ENCODE measurements around the gene ASMTL.
"Not testable (repeated sequence)": the region's sequence is repeated elsewhere in the genome, so short reads cannot be mapped to it uniquely, and the experiment has no call there.

The ASMTL gene

DNA sequence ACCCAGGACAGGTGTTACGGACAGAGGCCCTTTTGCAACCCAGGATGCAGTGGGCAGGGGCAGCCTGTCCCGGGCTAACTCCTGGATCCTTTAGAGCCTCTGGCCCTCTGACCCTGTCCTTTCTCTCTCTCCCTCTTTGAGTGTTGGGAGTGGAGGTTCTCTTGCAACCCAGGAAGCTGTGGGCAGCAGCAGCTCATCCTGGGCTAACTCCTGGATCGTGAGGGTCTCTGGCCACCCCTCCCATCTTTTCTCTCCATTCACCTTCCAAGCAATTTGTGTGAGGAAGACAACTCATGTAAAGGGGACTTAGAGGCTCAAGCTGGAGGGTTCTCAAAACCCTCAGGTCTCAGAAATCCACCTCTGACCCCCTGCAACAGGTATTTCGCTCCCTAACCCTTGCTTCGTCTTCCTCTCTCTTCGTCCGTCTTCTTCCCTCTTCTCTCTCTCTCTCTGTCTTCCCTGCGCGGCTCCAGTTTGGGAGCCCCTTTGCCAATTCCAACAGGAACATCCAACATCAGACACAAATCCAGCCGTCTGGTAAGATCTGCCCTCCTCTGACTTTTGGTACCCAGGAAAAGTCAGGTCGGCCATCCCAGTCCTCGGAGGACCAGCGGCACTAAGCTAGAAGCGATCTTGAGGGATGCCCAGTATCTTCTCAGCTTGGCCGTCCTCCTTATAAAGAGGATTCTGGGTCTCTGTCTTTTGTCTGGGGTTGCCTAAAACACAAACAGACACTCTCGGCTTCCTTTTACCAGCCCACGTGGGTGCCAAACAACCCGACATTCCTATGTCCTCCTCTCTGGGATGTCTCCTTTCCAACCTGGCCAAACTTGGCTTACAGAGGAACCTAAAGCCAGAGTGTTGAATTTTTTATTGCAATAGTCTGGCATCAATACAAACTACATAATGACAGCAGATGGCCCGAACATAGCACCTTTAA, 7.9 kb downstream of the ASMTL start:
- DNase-seq (ENCODE audit: low read depth, low spot score): no peak
- H3K4me3 ChIP-seq (ENCODE audit: low read length): no peak overlapping the region

DNA sequence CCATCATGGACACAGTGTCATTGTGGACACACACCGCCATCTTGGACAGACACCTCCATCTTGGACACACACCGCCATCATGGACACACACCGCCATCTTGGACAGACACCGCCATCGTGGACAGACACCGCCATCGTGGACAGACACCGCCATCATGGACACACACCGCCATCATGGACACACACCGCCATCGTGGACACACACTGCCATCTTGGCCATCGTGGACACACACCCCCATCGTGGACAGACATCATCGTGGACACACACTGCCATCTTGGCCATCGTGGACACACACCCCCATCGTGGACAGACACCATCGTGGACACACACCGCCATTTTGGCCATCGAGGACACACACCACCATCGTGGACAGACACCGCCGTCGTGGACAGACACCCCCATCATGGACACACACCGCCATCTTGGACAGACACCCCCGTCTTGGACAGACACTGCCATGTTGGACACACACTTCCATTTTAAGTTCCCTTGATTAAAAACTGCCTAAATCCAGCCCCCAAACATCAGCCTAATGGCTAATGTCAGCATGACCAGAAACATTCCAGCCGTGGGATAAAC, 9.1 kb downstream of the ASMTL start:
- no peak for DNase-seq (ENCODE audit: low read depth, low spot score)
- H3K4me3 ChIP-seq (ENCODE audit: low read length): no peak overlapping the region

DNA sequence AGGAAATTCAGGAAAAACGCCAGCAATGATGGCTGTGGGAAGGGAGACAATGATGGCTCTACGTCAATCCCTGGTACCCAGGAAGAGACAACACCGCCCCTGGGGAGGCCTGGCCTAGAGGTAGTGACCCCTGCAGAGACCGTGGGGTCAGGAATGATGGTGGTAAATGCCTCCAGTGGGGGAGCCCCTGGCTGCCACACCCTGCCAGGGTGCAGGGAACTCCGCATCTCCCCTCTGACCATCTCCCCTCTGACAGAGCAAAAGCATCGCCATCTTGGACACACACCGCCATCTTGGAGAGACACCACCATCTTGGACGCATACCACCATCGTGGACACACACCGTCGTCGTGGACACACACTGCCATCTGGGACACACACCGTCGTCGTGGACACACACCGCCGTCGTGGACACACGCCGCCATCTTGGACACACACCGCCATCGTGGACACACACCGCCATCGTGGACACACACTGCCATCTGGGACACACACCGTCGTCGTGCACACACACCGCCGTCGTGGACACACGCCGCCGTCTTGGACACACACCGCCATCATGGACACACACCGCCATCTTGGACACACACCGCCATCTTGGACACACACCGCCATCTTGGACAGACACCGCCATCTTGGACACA, 9.9 kb downstream of the ASMTL start:
- DNase-seq (ENCODE audit: low read depth, low spot score): no peak
- H3K4me3 ChIP-seq (ENCODE audit: low read length): no peak overlapping the region

DNA sequence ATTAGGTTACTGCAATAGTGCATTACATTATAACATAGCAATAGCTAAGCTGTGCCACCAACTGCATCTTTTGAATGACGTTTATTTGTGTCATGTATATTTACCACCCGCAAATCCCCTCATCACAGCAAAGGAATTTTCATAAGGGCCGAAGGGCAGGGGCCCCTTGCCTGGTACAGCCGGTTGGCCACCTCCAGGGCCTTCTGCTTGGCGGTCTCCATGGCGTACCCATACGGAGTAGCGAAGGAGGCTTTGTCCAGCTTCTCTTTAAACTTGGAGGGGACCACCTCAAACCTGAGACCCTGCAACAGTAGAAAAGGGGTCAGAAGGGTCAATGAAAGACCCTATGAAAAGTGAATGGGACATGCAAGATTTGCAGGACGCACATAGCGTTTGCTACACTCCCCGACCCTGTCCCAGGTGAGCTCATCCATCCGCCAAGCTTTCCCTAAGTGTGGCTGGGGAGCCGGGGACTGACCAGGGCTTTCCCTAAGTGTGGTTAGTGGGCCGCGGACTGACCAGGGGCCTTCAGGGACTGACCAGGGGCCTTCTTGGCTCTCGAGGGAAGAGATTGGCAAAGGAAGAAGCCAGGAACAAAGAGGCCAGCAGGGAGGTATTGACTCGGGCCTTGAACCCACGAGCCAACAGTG, 10.6 kb downstream of the ASMTL start:
- H3K4me3 ChIP-seq (ENCODE audit: low read length): no peak overlapping the region
- no peak for DNase-seq (ENCODE audit: low read depth, low spot score)

DNA sequence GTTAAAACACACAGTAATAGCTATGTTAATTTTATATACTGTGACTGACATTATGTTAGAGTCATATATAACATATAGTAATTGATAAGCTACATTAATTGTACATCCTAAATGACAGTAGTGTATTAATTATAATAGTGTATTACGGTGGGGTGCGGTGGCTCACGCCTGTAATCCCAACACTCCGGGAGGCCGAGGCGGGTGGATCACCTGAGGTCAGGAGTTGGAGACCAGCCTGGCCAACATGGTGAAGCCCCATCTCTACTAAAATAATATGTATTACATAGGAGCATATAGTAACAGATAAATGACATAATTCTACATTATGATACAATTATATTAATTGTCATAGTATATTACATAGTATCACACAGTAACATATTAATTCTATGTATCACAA, 12.2 kb downstream of the ASMTL start:
- no peak for DNase-seq (ENCODE audit: low read depth, low spot score)
- no peak overlapping the region for H3K4me3 ChIP-seq (ENCODE audit: low read length)

DNA sequence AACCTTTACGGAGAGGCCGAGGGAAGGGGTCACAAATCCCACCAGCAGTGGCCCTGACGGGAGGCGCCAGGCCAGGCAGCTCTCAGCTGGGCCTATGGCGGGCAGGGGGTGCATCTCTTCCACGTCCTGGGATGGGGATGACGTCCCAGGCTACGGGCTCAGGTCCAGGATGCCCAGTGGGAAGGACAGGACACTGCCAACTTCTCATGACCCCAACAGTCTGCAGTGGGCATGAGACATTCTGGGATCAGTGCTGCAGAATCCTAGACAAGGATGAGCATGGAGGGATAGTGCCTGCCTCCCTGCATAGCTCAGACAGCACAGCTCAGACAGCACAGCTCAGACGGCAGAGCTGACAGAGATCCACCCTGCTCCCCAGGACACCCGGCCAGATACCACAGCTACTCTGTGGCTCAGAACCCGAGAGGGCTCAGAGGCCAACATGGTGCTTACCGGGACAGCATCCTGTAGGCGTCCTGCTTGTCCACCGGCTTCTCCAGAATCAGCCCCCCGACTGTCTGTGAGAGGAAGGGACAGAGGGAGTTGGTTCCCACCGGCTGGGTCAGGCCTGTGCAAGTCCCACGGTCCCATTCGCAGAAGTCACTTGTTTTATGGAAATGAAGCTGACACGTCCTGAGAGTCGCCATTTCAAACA, 17.3 kb downstream of the ASMTL start:
- no peak overlapping the region for H3K4me3 ChIP-seq (ENCODE audit: low read length)
- DNase-seq (ENCODE audit: low read depth, low spot score): no peak

DNA sequence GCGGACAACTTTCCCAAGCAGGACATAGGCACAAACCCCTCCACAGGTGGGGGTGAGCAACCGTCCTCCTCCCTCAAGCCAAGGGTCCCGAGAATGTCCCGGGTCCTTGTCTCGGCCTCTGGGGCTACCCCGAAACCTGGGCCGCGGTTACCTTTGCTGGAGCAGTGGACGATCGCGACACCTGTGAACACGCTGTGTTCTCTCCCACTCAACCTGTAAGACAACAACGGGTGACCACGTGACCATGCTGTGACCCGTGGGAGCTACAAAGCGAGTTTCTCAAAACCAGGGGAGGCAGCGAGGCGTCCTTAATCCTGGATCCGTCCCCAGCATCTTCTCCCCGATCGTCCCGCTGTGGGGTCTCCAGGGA, 17.9 kb downstream of the ASMTL start:
- no peak for DNase-seq (ENCODE audit: low read depth, low spot score)
- H3K4me3 ChIP-seq (ENCODE audit: low read length): no peak overlapping the region

DNA sequence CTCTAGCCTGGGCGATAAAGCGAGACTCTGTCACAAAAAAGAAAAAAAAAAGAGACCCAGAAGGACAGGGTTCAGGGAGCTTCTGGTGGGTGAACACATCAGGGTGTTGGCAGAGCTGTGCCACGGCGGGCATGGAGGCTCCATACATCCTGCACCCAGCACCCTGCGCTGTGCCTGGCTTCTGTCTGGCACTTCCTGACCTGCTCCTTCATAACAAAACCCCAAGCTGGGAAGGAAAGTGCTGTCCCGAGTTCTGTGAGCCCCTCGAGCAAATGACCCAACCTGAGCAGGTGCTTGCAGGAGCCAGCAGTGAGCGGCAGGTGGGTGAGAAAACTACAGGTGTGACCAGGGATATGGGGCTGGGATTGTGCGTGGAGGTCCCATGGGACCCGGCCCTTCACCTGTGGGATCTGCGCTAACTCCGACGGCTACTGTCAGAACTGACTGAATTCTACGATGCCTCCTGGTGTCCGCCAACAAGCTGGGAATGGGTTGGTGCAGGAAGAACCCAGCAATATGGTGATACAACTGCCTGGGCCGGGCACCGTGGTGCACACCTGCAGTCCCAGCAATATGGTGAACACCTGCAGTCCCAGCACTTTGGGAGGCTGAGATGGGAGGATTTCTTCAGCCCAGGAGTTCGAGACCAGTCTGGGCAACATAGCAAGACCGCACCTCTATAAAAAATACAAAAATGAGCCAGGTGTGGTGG, 18.9 kb downstream of the ASMTL start:
- no peak for DNase-seq (ENCODE audit: low read depth, low spot score)
- no peak overlapping the region for H3K4me3 ChIP-seq (ENCODE audit: low read length)

DNA sequence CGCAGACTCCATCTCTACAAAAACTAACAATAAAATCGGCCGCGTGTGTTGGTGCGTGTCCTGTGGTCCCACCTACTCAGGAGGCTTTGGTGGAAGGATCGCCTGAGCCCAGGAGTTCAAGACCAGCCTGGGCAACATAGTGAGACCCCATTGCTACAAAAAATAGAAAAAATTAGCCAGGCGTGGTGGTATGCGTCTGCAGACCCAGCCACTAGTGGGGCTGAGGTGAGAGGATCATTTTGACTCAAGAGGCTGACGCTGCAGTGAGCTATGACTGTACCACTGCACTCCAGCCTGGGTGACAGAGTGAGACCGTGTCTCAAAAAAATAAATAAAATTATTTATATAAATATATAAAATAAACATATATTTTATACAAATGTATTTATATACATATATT, 22.3 kb downstream of the ASMTL start:
- no peak overlapping the region for H3K4me3 ChIP-seq (ENCODE audit: low read length)
- no peak for DNase-seq (ENCODE audit: low read depth, low spot score)

DNA sequence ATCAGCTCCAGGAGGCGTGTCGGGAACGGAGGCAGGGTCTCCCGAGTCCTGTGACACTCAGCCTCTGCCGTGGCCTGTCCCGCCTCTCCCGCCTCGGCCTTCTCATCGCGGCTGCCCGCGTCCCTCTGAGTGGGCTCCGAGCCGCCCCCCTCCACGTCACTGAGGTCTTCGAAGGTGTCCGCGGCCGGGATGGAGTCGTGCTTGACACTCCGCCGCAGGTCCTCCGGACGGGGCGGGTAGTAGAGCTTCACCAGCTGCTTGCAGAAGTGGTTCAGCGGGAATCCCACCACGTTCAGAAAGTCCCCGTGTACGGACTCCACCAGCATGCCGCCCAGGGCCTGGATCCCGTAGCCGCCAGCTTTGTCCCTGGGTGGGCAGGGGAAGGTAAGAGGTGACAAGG, 25.0 kb downstream of the ASMTL start:
- H3K4me3 ChIP-seq (ENCODE audit: low read length): no peak overlapping the region
- no peak for DNase-seq (ENCODE audit: low read depth, low spot score)

DNA sequence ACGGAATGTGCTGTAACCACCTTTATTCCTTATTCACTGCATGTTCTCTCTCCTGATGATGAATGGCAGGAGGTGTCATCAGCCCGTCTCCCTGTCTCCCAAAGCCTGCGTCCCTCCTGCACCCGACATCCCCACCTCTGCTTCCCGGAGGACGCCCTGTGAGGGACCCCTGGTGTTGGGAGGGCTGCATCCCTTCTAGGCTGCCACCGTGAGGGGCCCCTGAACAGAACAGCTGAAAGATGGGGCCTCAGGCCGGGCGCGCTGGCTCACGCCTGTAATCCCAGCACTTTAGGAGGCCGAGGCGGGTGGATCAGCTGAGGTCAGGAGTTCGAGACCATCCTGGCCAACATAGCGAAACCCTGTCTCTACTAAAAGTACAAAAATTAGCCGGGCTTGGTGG, 26.4 kb downstream of the ASMTL start:
- not testable (repeated sequence) for H3K4me3 ChIP-seq (ENCODE audit: low read length); DNase-seq (ENCODE audit: low read depth, low spot score)

DNA sequence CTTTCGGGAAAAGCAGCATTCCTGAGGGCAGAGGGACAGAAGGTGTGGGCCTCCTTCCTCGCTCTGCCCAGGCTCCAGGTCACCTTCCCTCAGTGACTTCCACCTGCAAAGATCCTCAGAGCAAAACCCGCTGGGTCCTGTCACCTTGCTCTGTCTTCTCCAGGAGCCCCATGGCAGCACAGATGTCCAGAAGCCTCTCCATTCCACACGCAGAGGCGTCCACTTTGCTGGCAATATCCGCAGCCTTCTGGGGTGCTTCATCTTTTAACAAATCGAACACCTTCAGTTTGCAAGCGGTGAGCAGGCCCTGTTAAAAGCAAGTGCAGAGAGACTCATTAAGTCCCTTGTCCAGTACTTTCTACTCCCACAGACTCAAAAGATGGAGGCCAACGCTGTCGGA, 27.3 kb downstream of the ASMTL start:
- no peak overlapping the region for H3K4me3 ChIP-seq (ENCODE audit: low read length)
- DNase-seq (ENCODE audit: low read depth, low spot score): no peak

DNA sequence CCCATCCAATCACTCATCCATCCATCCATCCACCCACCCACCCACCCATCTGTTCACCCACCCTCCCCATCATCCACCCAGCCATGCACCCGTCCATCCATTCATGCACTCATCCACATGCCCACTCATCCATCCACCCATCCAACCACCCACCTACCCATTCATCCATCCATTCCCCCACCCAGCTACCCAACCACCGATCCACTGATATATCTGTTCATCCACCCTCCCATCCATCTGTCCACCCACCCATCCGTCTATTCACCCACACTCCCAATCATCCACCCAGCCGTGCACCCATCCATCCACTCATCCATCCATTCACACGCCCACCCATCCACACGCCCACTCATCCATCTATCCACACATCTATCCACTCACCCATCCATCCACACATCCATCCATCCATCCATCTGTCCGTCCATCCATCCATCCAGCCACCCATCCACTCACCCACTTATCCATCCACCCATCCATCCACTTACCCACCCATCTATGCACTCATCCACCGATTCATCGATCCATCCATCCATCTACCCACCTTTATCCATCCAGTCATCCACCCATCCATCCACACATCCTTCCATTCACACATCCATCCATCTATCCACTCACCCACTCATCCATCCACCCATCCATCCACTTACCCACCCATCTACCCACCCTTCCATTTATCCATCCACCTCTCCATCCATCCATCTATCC, 28.4 kb downstream of the ASMTL start:
- DNase-seq (ENCODE audit: low read depth, low spot score): no peak
- H3K4me3 ChIP-seq (ENCODE audit: low read length): no peak overlapping the region

DNA sequence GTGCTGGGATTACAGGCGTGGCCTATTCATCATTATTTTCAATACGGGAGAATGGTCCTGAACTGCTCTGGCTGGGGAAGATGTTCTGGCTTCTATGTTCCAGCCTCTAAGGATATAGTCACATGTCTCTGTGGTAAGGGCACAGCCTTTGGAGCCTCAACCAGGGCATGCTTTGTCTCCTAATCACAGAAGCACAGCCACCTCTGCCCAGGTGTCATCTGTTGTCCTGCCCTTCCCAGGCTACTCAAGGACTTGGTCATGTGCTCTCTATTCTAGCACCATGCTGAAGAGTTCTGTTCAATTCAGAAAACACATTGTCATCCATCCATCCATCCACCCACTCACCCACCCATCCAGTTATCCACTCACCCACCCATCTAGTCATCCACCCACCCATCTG, 29.5 kb downstream of the ASMTL start:
- no peak overlapping the region for H3K4me3 ChIP-seq (ENCODE audit: low read length)
- DNase-seq (ENCODE audit: low read depth, low spot score): no peak

DNA sequence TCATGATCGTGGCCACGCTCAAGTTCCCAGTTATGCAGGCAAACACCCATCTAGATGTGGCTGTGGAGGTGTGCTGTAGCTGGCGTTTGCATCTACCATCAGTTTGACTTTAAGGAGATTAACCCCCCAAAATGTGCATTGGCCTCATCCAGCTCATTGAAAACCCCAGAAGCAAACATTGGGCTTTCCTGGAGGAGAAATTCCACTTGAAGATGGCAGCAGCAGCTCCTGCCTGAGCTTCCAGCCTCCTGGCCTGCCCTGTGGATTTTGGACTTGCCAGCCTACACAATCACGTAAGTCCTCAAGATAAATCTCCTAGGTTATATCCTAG, 30.6 kb downstream of the ASMTL start:
- H3K4me3 ChIP-seq (ENCODE audit: low read length): no peak overlapping the region
- DNase-seq (ENCODE audit: low read depth, low spot score): no peak

DNA sequence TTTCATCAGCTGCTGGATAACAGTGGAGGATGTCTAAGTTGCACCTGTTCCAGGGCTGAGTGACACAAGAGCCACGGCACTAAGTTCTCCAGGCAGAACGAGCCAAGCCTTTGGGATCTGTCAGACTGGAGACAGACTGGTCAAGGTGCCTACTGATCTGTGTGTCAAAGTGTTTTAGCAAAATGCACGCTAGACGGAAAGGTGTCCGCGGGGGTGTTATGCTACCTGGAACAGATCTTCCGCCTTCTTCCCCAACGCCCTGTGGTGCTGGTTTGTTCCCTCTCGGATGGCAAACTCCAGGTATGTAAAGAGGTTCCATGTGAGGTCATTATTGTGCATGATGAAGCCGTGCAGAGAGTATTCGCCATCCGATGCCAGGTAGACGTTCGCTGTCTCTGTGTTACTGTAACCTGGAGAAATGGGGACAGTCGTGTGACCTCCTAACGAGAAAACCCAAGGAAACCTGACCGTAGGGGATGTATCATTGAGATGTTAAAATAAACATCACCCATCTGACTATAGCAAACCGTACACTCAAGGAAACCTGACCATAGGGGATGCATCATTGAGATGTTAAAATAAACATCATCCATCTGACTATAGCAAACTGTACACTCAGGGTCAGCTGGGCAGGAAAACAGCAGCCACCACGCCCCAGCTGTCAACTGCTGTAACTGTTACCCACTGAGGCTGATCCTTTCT, 31.1 kb downstream of the ASMTL start:
- DNase-seq (ENCODE audit: low read depth, low spot score): no peak

DNA sequence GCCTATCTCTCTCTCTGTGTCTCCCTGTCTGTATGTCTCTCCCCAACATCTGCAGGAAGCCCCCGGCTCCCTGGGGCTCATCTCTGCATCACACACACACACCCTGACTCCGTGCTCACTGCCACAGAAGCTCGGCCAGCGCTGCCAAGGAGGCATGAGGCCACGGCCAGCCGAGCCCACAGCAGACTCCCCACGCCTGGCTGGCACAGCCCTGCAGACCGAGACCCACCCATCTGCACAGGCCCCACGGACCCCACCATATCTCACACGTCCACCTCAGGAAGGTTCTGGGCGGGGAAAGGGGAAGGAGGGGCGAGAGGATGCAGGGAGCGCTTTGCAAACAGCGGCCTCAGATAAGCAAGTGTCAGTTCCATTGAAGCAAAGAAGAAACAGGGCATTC, 32.3 kb downstream of the ASMTL start:
- DNase-seq (ENCODE audit: low read depth, low spot score): no peak
- no peak overlapping the region for H3K4me3 ChIP-seq (ENCODE audit: low read length)

More for the DNA sequence above, 31.1 kb downstream of the ASMTL start:
- H3K4me3 ChIP-seq (ENCODE audit: low read length): no peak overlapping the region

All from Jurkat, Clone E6-1 (cell line).